Breast epithelium (tissue), 3 donors: ENCODE data around the gene NHLRC4.

Experiments
- POLR2A ChIP-seq: fragments of 450-650 bp; IDR thresholded peaks from one replicate; pipeline ENCODE4 v1.6.1; 2016; ENCODE audit warnings: antibody characterized with exemption, mild to moderate bottlenecking, moderate library complexity
- POLR2AphosphoS5 ChIP-seq, 3 donors: sonication (generic); formaldehyde crosslinking; IDR thresholded peaks; one replicate each; pipeline ENCODE4 v1.6.1; 2017; ENCODE audit warnings: antibody characterized with exemption in 3 of 3
- TF ChIP-seq, protein P1 (sequence below), 3 donors: fragments of 450-650 bp; IDR thresholded peaks; one replicate each; pipeline ENCODE4 v1.5.1; 2016 to 2017; ENCODE audit warnings: antibody characterized with exemption in 3 of 3, mild to moderate bottlenecking in 3 of 3, moderate library complexity in 3 of 3

DNA sequence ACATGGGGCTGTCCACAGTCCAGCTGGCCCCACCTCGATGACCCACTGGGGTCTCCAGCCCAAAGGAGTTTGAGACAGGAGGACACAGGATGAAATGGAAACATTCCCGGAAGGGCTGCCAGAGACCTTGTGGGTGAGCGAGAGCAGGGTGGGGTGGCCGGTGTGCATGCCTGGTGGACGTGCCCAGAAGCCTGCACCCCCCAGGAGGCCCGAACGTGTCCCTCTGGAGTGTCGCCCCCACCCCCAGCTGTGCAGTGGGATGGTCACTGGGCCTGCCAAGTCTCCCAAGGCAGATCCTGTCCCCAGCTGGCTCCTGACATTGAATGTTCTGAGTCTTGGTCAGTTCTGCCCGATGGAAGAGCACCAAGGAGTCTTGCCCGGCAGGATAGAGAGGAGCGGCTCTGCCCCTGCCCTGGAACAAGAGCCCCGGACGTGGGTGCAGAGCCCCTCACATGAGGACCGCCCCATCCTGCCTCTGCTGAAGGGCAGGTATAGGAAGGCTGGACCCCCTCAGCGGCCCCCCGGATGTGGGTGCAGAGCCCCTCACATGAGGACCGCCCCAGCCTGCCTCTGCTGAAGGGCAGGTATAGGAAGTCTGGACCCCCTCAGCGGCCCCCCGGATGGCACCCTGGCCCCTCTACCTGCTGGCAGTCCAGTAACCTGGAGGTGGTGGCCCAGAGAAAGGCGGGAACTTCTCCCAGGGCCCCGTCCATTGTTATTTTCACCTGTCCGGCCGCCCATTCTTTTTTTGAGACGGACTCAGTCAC lies 42.3 kb upstream of the NHLRC4 start:
- TF ChIP-seq, protein P1, sequence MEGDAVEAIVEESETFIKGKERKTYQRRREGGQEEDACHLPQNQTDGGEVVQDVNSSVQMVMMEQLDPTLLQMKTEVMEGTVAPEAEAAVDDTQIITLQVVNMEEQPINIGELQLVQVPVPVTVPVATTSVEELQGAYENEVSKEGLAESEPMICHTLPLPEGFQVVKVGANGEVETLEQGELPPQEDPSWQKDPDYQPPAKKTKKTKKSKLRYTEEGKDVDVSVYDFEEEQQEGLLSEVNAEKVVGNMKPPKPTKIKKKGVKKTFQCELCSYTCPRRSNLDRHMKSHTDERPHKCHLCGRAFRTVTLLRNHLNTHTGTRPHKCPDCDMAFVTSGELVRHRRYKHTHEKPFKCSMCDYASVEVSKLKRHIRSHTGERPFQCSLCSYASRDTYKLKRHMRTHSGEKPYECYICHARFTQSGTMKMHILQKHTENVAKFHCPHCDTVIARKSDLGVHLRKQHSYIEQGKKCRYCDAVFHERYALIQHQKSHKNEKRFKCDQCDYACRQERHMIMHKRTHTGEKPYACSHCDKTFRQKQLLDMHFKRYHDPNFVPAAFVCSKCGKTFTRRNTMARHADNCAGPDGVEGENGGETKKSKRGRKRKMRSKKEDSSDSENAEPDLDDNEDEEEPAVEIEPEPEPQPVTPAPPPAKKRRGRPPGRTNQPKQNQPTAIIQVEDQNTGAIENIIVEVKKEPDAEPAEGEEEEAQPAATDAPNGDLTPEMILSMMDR (IDR thresholded peaks at IDR 0.05): no peak
- TF ChIP-seq POLR2AphosphoS5 (IDR thresholded peaks at IDR 0.05) (no peak), POLR2A (no peak)
